ENCODE measurements around the gene LRP6. TPM values are rescaled to one million over a fixed set of nuclear protein-coding genes. Genes with fewer than 3 reads are reported as not detected.
A peak's percentile ranks its signal among the peaks of the same experiment; 100 is the strongest.

LRP6 gene
- total RNA-seq, 2 donors from 2014 or later = 31.2 to 32.7 TPM

GRCh38 chr12:12224240-12224940 lies 42.5 kb downstream of the LRP6 start:
- DNase-seq = no peak
- intact Hi-C loops (cut with DNase I, micrococcal nuclease) = no loop called here
- no peak for ATAC-seq

GRCh38 chr12:12221560-12221959 lies 45.3 kb downstream of the LRP6 start:
- ATAC-seq (no peak), DNase-seq (no peak)
- intact Hi-C loops (cut with DNase I, micrococcal nuclease) = no loop called here

GRCh38 chr12:12219664-12220063 lies 47.2 kb downstream of the LRP6 start:
- no peak for ATAC-seq

GRCh38 chr12:12217018-12217359 lies 49.9 kb downstream of the LRP6 start:
- DNase-seq = no peak
- ATAC-seq = peak; percentile 30
- intact Hi-C loops (cut with DNase I, micrococcal nuclease) = no loop called here

More at GRCh38 chr12:12219664-12220063, 47.2 kb downstream of the LRP6 start:
- intact Hi-C loops (cut with DNase I, micrococcal nuclease) = no loop called here
- no peak for DNase-seq

- DNase-seq (no peak), ATAC-seq (no peak)
- intact Hi-C loops (cut with DNase I, micrococcal nuclease) = no loop called here
These were observed 50.4 kb downstream of the LRP6 start for GRCh38 chr12:12216349-12217017.

- ATAC-seq (no peak), DNase-seq (no peak)
- intact Hi-C loops (cut with DNase I, micrococcal nuclease) = no loop called here
These were observed 52.2 kb downstream of the LRP6 start for GRCh38 chr12:12214635-12215131.

GRCh38 chr12:12214201-12214600 lies 52.6 kb downstream of the LRP6 start:
- DNase-seq = no peak
- intact Hi-C loops (cut with DNase I, micrococcal nuclease) = no loop called here
- no peak for ATAC-seq

GRCh38 chr12:12212769-12213168 lies 54.1 kb downstream of the LRP6 start:
- ATAC-seq = peak; percentile 54

GRCh38 chr12:12210983-12211382 lies 55.9 kb downstream of the LRP6 start:
- no peak for DNase-seq
- intact Hi-C loops (cut with DNase I, micrococcal nuclease) = no loop called here
- ATAC-seq = no peak

More at GRCh38 chr12:12212769-12213168, 54.1 kb downstream of the LRP6 start:
- peak in 1 of 2 donors; percentile 35 for DNase-seq
- intact Hi-C loops (cut with DNase I, micrococcal nuclease) = no loop called here

GRCh38 chr12:12210416-12210815 lies 56.4 kb downstream of the LRP6 start:
- intact Hi-C loops (cut with DNase I, micrococcal nuclease) = no loop called here
- DNase-seq = no peak
- no peak for ATAC-seq

- ATAC-seq (peak; percentile 69), DNase-seq (no peak)
- intact Hi-C loops (cut with DNase I, micrococcal nuclease) = no loop called here
These were observed 57.2 kb downstream of the LRP6 start for GRCh38 chr12:12209675-12210074.

- intact Hi-C loops (cut with DNase I, micrococcal nuclease) = no loop called here
- ATAC-seq (peak; percentile 80), DNase-seq (no peak)
These were observed 57.8 kb downstream of the LRP6 start for GRCh38 chr12:12209043-12209442.

- ATAC-seq (no peak), DNase-seq (no peak)
- intact Hi-C loops (cut with DNase I, micrococcal nuclease) = no loop called here
These were observed 59.1 kb downstream of the LRP6 start for GRCh38 chr12:12207746-12208145.

GRCh38 chr12:12206776-12207388 lies 60.0 kb downstream of the LRP6 start:
- DNase-seq (no peak), ATAC-seq (no peak)

GRCh38 chr12:12202747-12203146 lies 64.1 kb downstream of the LRP6 start:
- no peak for DNase-seq
- intact Hi-C loops (cut with DNase I, micrococcal nuclease) = no loop called here
- no peak for ATAC-seq

More at GRCh38 chr12:12206776-12207388, 60.0 kb downstream of the LRP6 start:
- intact Hi-C loops (cut with DNase I, micrococcal nuclease) = no loop called here

- ATAC-seq = no peak
- DNase-seq = no peak
- intact Hi-C loops (cut with DNase I, micrococcal nuclease) = no loop called here
These were observed 64.7 kb downstream of the LRP6 start for GRCh38 chr12:12202105-12202504.

GRCh38 chr12:12201274-12201758 lies 65.5 kb downstream of the LRP6 start:
- DNase-seq (no peak), ATAC-seq (no peak)
- intact Hi-C loops (cut with DNase I, micrococcal nuclease) = no loop called here

GRCh38 chr12:12200363-12200762 lies 66.5 kb downstream of the LRP6 start:
- ATAC-seq (no peak), DNase-seq (no peak)
- intact Hi-C loops (cut with DNase I, micrococcal nuclease) = no loop called here

GRCh38 chr12:12198124-12198523 lies 68.7 kb downstream of the LRP6 start:
- intact Hi-C loops (cut with DNase I, micrococcal nuclease) = no loop called here
- ATAC-seq = no peak

GRCh38 chr12:12197128-12197527 lies 69.7 kb downstream of the LRP6 start:
- DNase-seq = no peak
- ATAC-seq = no peak
- intact Hi-C loops (cut with DNase I, micrococcal nuclease) = no loop called here

More at GRCh38 chr12:12198124-12198523, 68.7 kb downstream of the LRP6 start:
- no peak for DNase-seq
